Suprapubic skin (tissue), 3 donors: ENCODE measurements around the gene LPP.

Experiments
- POLR2AphosphoS5 ChIP-seq, 3 donors: sonication (generic); formaldehyde crosslinking; IDR thresholded peaks; one replicate each; pipeline ENCODE4 v1.6.1; 2017; ENCODE audit warnings: antibody characterized with exemption in 3 of 3
- TF ChIP-seq, protein P1 (sequence below), 2 donors: fragments of 200-600 bp in 1 of 2; fragments of 450-650 bp in 1 of 2; sonication (generic) in 1 of 2; IDR thresholded peaks; one replicate each; pipeline ENCODE4 v1.5.1; 2016 to 2019; ENCODE audit warnings: antibody characterized with exemption in 2 of 2, mild to moderate bottlenecking in 1 of 2, moderate library complexity in 1 of 2

DNA sequence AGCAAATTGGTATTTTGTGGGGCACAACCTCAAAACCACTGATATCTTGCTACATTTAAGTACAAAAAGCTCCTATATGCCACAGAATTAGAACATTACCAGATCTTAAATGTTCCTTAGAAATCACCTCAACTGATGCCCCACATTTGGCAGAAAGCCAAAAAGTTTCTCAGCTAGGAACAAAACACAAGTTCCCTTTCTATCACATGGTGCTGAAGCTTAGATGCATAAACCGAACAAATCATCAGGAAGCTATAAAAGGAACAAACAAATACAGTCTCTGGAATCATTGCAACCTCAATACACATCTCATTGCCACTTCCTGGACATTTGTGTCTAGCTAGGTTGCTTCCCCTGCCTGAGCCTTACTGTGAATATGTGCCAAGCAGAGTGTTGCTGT lies 492.6 kb downstream of the LPP start:
- TF ChIP-seq, protein P1, sequence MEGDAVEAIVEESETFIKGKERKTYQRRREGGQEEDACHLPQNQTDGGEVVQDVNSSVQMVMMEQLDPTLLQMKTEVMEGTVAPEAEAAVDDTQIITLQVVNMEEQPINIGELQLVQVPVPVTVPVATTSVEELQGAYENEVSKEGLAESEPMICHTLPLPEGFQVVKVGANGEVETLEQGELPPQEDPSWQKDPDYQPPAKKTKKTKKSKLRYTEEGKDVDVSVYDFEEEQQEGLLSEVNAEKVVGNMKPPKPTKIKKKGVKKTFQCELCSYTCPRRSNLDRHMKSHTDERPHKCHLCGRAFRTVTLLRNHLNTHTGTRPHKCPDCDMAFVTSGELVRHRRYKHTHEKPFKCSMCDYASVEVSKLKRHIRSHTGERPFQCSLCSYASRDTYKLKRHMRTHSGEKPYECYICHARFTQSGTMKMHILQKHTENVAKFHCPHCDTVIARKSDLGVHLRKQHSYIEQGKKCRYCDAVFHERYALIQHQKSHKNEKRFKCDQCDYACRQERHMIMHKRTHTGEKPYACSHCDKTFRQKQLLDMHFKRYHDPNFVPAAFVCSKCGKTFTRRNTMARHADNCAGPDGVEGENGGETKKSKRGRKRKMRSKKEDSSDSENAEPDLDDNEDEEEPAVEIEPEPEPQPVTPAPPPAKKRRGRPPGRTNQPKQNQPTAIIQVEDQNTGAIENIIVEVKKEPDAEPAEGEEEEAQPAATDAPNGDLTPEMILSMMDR (IDR thresholded peaks at IDR 0.05): no peak
- TF ChIP-seq POLR2AphosphoS5 (IDR thresholded peaks at IDR 0.05): no peak
